PC-9 (cell line): ENCODE data around the gene COX6A1.

Experiments
- EZH2 ChIP-seq: fragments of 200-600 bp; sonication (generic); IDR thresholded peaks from 2 replicates; pipeline ENCODE4 v1.8.0; 2017; ENCODE audit warnings: antibody characterized with exemption, low read depth
- TF ChIP-seq, protein P1 (sequence below): fragments of 200-600 bp; sonication (generic); conservative IDR thresholded peaks from 2 replicates; pipeline ENCODE4 v1.6.1; 2017; ENCODE audit warnings: mixed run types, antibody characterized with exemption, mild to moderate bottlenecking, moderate library complexity

DNA sequence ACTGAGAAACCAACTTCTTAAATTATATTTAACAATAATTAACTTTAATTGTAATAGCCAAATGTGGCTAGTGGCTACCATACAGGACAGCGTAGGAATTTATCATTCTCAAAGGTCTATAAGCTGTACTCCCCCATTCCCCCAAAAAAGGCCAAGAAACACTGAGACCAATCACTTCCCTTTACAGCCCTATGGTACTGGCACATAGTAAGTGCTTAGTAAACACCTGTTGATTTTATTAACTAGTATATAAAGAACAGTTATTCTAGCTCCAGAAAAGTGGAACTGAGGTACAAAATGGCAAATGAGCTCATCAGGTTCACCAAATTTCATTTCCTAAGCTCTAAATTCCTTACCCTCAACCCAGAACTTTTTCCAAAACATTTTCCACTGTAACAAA, 37.7 kb downstream of the COX6A1 start:
- TF ChIP-seq, protein P1, sequence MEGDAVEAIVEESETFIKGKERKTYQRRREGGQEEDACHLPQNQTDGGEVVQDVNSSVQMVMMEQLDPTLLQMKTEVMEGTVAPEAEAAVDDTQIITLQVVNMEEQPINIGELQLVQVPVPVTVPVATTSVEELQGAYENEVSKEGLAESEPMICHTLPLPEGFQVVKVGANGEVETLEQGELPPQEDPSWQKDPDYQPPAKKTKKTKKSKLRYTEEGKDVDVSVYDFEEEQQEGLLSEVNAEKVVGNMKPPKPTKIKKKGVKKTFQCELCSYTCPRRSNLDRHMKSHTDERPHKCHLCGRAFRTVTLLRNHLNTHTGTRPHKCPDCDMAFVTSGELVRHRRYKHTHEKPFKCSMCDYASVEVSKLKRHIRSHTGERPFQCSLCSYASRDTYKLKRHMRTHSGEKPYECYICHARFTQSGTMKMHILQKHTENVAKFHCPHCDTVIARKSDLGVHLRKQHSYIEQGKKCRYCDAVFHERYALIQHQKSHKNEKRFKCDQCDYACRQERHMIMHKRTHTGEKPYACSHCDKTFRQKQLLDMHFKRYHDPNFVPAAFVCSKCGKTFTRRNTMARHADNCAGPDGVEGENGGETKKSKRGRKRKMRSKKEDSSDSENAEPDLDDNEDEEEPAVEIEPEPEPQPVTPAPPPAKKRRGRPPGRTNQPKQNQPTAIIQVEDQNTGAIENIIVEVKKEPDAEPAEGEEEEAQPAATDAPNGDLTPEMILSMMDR, result no peak
- no peak for TF ChIP-seq EZH2
